ENCODE results near the gene CD82. TPM values are rescaled to one million over a fixed set of nuclear protein-coding genes. Genes with fewer than 3 reads are reported as not detected.

Gene CD82
- total RNA-seq, 1 donor from 2014 or later = 16.1 TPM

GRCh38 chr11:44605068-44605708, 39.7 kb downstream of the CD82 start:
- Mint-ChIP-seq H3K36me3 (ENCODE audit: low read depth, unreplicated experiment) (no peaks in the 10 kb centered on the region), H3K4me3 (ENCODE audit: unreplicated experiment) (no peak overlapping the region), H3K4me1 (ENCODE audit: unreplicated experiment) (peaks cover 13% of the 10 kb centered on the region), H3K27ac (ENCODE audit: unreplicated experiment) (no peak overlapping the region), H3K9me3 (ENCODE audit: unreplicated experiment) (no peaks in the 10 kb centered on the region), H3K27me3 (ENCODE audit: unreplicated experiment) (peaks cover 3% of the 10 kb centered on the region)
- TF ChIP-seq CTCF (IDR thresholded peaks at IDR 0.05; ENCODE audit: unreplicated experiment) = no peak
- DNase-seq (ENCODE audit: low spot score) = no peak

GRCh38 chr11:44605965-44606364, 40.5 kb downstream of the CD82 start:
- no peaks in the 10 kb centered on the region for H3K36me3 Mint-ChIP-seq (ENCODE audit: low read depth, unreplicated experiment)
- H3K4me1 Mint-ChIP-seq (ENCODE audit: unreplicated experiment) = peaks cover 13% of the 10 kb centered on the region
- no peaks in the 10 kb centered on the region for H3K9me3 Mint-ChIP-seq (ENCODE audit: unreplicated experiment)
- H3K4me3 Mint-ChIP-seq (ENCODE audit: unreplicated experiment) = no peak overlapping the region
- TF ChIP-seq CTCF (IDR thresholded peaks at IDR 0.05; ENCODE audit: unreplicated experiment) = no peak
- H3K27ac Mint-ChIP-seq (ENCODE audit: unreplicated experiment) = no peak overlapping the region
- peaks cover 4% of the 10 kb centered on the region for H3K27me3 Mint-ChIP-seq (ENCODE audit: unreplicated experiment)
- no peak for DNase-seq (ENCODE audit: low spot score)

- H3K9me3 Mint-ChIP-seq (ENCODE audit: unreplicated experiment) = no peaks in the 10 kb centered on the region
- H3K4me1 Mint-ChIP-seq (ENCODE audit: unreplicated experiment) = peaks cover 13% of the 10 kb centered on the region
- no peak overlapping the region for H3K27ac Mint-ChIP-seq (ENCODE audit: unreplicated experiment)
- no peak for TF ChIP-seq CTCF (IDR thresholded peaks at IDR 0.05; ENCODE audit: unreplicated experiment)
- H3K27me3 Mint-ChIP-seq (ENCODE audit: unreplicated experiment) = peaks cover 4% of the 10 kb centered on the region
- no peak overlapping the region for H3K4me3 Mint-ChIP-seq (ENCODE audit: unreplicated experiment)
- no peaks in the 10 kb centered on the region for H3K36me3 Mint-ChIP-seq (ENCODE audit: low read depth, unreplicated experiment)
- DNase-seq (ENCODE audit: low spot score) = no peak
Observed at GRCh38 chr11:44606472-44606871, 41.0 kb downstream of the CD82 start.

- no peaks in the 10 kb centered on the region for H3K36me3 Mint-ChIP-seq (ENCODE audit: low read depth, unreplicated experiment)
- no peak overlapping the region for H3K4me3 Mint-ChIP-seq (ENCODE audit: unreplicated experiment)
- no peak for TF ChIP-seq CTCF (IDR thresholded peaks at IDR 0.05; ENCODE audit: unreplicated experiment)
- H3K9me3 Mint-ChIP-seq (ENCODE audit: unreplicated experiment) = no peaks in the 10 kb centered on the region
- H3K4me1 Mint-ChIP-seq (ENCODE audit: unreplicated experiment) = peaks cover 13% of the 10 kb centered on the region
- peaks cover 4% of the 10 kb centered on the region for H3K27me3 Mint-ChIP-seq (ENCODE audit: unreplicated experiment)
- H3K27ac Mint-ChIP-seq (ENCODE audit: unreplicated experiment) = no peak overlapping the region
- DNase-seq (ENCODE audit: low spot score) = no peak
Observed at GRCh38 chr11:44607319-44607962, 42.0 kb downstream of the CD82 start.

GRCh38 chr11:44607987-44608386, 42.5 kb downstream of the CD82 start:
- H3K36me3 Mint-ChIP-seq (ENCODE audit: low read depth, unreplicated experiment) = no peaks in the 10 kb centered on the region
- no peak overlapping the region for H3K4me3 Mint-ChIP-seq (ENCODE audit: unreplicated experiment)
- H3K27me3 Mint-ChIP-seq (ENCODE audit: unreplicated experiment) = peaks cover 4% of the 10 kb centered on the region
- no peak for DNase-seq (ENCODE audit: low spot score)
- no peak overlapping the region for H3K27ac Mint-ChIP-seq (ENCODE audit: unreplicated experiment)
- no peak for TF ChIP-seq CTCF (IDR thresholded peaks at IDR 0.05; ENCODE audit: unreplicated experiment)
- H3K4me1 Mint-ChIP-seq (ENCODE audit: unreplicated experiment) = peaks cover 13% of the 10 kb centered on the region
- no peaks in the 10 kb centered on the region for H3K9me3 Mint-ChIP-seq (ENCODE audit: unreplicated experiment)
